ENCODE measurements around the gene HOGA1.
"Not testable (repeated sequence)": the region's sequence is repeated elsewhere in the genome, so short reads cannot be mapped to it uniquely, and the experiment has no call there.

Gene HOGA1

GRCh38 chr10:97570789-97571471, 13.3 kb upstream of the HOGA1 start:
- Mint-ChIP-seq H3K4me1 (ENCODE audit: low read depth) (no peaks in the 10 kb centered on the region), H3K9me3 (no peaks in the 10 kb centered on the region), H3K36me3 (ENCODE audit: low read depth) (no peaks in the 10 kb centered on the region), H3K27ac (no peak overlapping the region), H3K4me3 (no peak overlapping the region), H3K27me3 (no peaks in the 10 kb centered on the region)

- Mint-ChIP-seq H3K27ac (no peak overlapping the region), H3K27me3 (no peaks in the 10 kb centered on the region)
Measured at GRCh38 chr10:97571622-97572021, 12.6 kb upstream of the HOGA1 start.

GRCh38 chr10:97572214-97572989, 11.8 kb upstream of the HOGA1 start, which contains the start of gene ANKRD2:
TSS of gene ANKRD2 (plus strand) at chr10:97572779. CDS start at chr10:97572789, 10 bp downstream.
- no peaks in the 10 kb centered on the region for H3K27me3 Mint-ChIP-seq
- H3K4me3 Mint-ChIP-seq: no peak within 1 kb of the TSS
- H3K9me3 Mint-ChIP-seq: no peaks in the 10 kb centered on the region
- H3K27ac Mint-ChIP-seq: no peak within 1 kb of the TSS
- H3K36me3 Mint-ChIP-seq (ENCODE audit: low read depth): no peaks in the 10 kb centered on the region
- H3K4me1 Mint-ChIP-seq (ENCODE audit: low read depth): no peaks in the 10 kb centered on the region

More at GRCh38 chr10:97571622-97572021, 12.6 kb upstream of the HOGA1 start:
- Mint-ChIP-seq H3K36me3 (ENCODE audit: low read depth) (no peaks in the 10 kb centered on the region), H3K9me3 (no peaks in the 10 kb centered on the region), H3K4me3 (no peak overlapping the region), H3K4me1 (ENCODE audit: low read depth) (no peaks in the 10 kb centered on the region)

GRCh38 chr10:97573021-97573420, 11.2 kb upstream of the HOGA1 start:
- no peak overlapping the region for H3K27ac Mint-ChIP-seq
- H3K27me3 Mint-ChIP-seq: no peaks in the 10 kb centered on the region
- no peaks in the 10 kb centered on the region for H3K9me3 Mint-ChIP-seq
- H3K4me1 Mint-ChIP-seq (ENCODE audit: low read depth): no peaks in the 10 kb centered on the region
- no peaks in the 10 kb centered on the region for H3K36me3 Mint-ChIP-seq (ENCODE audit: low read depth)
- no peak overlapping the region for H3K4me3 Mint-ChIP-seq

- Mint-ChIP-seq H3K27ac (no peak overlapping the region), H3K27me3 (peaks cover 3% of the 10 kb centered on the region), H3K4me3 (no peak overlapping the region)
Measured at GRCh38 chr10:97573672-97574071, 10.5 kb upstream of the HOGA1 start.

GRCh38 chr10:97574374-97575126, 9.6 kb upstream of the HOGA1 start:
- H3K4me1 Mint-ChIP-seq (ENCODE audit: low read depth): no peaks in the 10 kb centered on the region
- no peak overlapping the region for H3K27ac Mint-ChIP-seq
- peaks cover 5% of the 10 kb centered on the region for H3K27me3 Mint-ChIP-seq
- no peaks in the 10 kb centered on the region for H3K36me3 Mint-ChIP-seq (ENCODE audit: low read depth)
- no peak overlapping the region for H3K4me3 Mint-ChIP-seq
- H3K9me3 Mint-ChIP-seq: no peaks in the 10 kb centered on the region

More at GRCh38 chr10:97573672-97574071, 10.5 kb upstream of the HOGA1 start:
- Mint-ChIP-seq H3K9me3 (no peaks in the 10 kb centered on the region), H3K36me3 (ENCODE audit: low read depth) (no peaks in the 10 kb centered on the region), H3K4me1 (ENCODE audit: low read depth) (no peaks in the 10 kb centered on the region)

- no peaks in the 10 kb centered on the region for H3K9me3 Mint-ChIP-seq
- H3K4me3 Mint-ChIP-seq: no peak overlapping the region
- no peak overlapping the region for H3K27ac Mint-ChIP-seq
- peaks cover 5% of the 10 kb centered on the region for H3K27me3 Mint-ChIP-seq
- H3K4me1 Mint-ChIP-seq (ENCODE audit: low read depth): no peaks in the 10 kb centered on the region
- H3K36me3 Mint-ChIP-seq (ENCODE audit: low read depth): no peaks in the 10 kb centered on the region
Measured at GRCh38 chr10:97575127-97575668, 9.0 kb upstream of the HOGA1 start.

GRCh38 chr10:97576487-97576886, 7.7 kb upstream of the HOGA1 start:
- H3K4me3 Mint-ChIP-seq; H3K4me1 Mint-ChIP-seq (ENCODE audit: low read depth); H3K9me3 Mint-ChIP-seq; H3K36me3 Mint-ChIP-seq (ENCODE audit: low read depth); H3K27me3 Mint-ChIP-seq; H3K27ac Mint-ChIP-seq: not testable (repeated sequence)

GRCh38 chr10:97577701-97578100, 6.5 kb upstream of the HOGA1 start:
- Mint-ChIP-seq H3K27ac (no peak overlapping the region), H3K4me1 (ENCODE audit: low read depth) (no peaks in the 10 kb centered on the region), H3K9me3 (no peaks in the 10 kb centered on the region), H3K27me3 (peaks cover 5% of the 10 kb centered on the region), H3K4me3 (no peak overlapping the region), H3K36me3 (ENCODE audit: low read depth) (no peaks in the 10 kb centered on the region)

- Mint-ChIP-seq H3K27ac (no peak overlapping the region), H3K36me3 (ENCODE audit: low read depth) (no peaks in the 10 kb centered on the region), H3K4me1 (ENCODE audit: low read depth) (no peaks in the 10 kb centered on the region), H3K27me3 (peaks cover 5% of the 10 kb centered on the region), H3K4me3 (no peak overlapping the region), H3K9me3 (no peaks in the 10 kb centered on the region)
Measured at GRCh38 chr10:97578171-97578844, 5.9 kb upstream of the HOGA1 start.

GRCh38 chr10:97580421-97581367, 3.5 kb upstream of the HOGA1 start:
- Mint-ChIP-seq H3K9me3 (no peaks in the 10 kb centered on the region), H3K27ac (no peak overlapping the region), H3K27me3 (peaks cover 5% of the 10 kb centered on the region), H3K36me3 (ENCODE audit: low read depth) (no peaks in the 10 kb centered on the region), H3K4me3 (no peak overlapping the region), H3K4me1 (ENCODE audit: low read depth) (no peaks in the 10 kb centered on the region)

- H3K9me3 Mint-ChIP-seq: no peaks in the 10 kb centered on the region
- no peaks in the 10 kb centered on the region for H3K4me1 Mint-ChIP-seq (ENCODE audit: low read depth)
- peaks cover 5% of the 10 kb centered on the region for H3K27me3 Mint-ChIP-seq
- no peaks in the 10 kb centered on the region for H3K36me3 Mint-ChIP-seq (ENCODE audit: low read depth)
- H3K27ac Mint-ChIP-seq: no peak overlapping the region
- no peak overlapping the region for H3K4me3 Mint-ChIP-seq
Measured at GRCh38 chr10:97582169-97582568, 2.0 kb upstream of the HOGA1 start.

- Mint-ChIP-seq H3K4me3 (no peak overlapping the region), H3K27ac (no peak overlapping the region), H3K9me3 (no peaks in the 10 kb centered on the region), H3K36me3 (ENCODE audit: low read depth) (no peaks in the 10 kb centered on the region), H3K4me1 (ENCODE audit: low read depth) (no peaks in the 10 kb centered on the region), H3K27me3 (peaks cover 4% of the 10 kb centered on the region)
Measured at GRCh38 chr10:97583476-97583875, 713 bp upstream of the HOGA1 start.
